HEK293T (cell line): ENCODE measurements around the gene SAMD11.

Experiments used
- ARNT ChIP-seq: fragments of 450-650 bp; IDR thresholded peaks from 2 replicates; pipeline ENCODE4 v1.6.1; 2017; ENCODE audit warnings: mild to moderate bottlenecking
- BHLHE40 ChIP-seq: fragments of 450-650 bp; IDR thresholded peaks from 2 replicates; pipeline ENCODE4 v1.6.1; 2016; ENCODE audit warnings: mild to moderate bottlenecking, moderate library complexity, borderline replicate concordance
- ELF4 ChIP-seq: fragments of 450-650 bp; IDR thresholded peaks from 2 replicates; pipeline ENCODE4 v1.6.1; 2017; ENCODE audit warnings: antibody characterized with exemption
- FOXM1 ChIP-seq: fragments of 450-650 bp; IDR thresholded peaks from 2 replicates; pipeline ENCODE4 v1.6.1; 2017; ENCODE audit warnings: mild to moderate bottlenecking, borderline replicate concordance
- SP1 ChIP-seq: fragments of 450-650 bp; IDR thresholded peaks from 2 replicates; pipeline ENCODE4 v1.6.1; 2017
- SUZ12 ChIP-seq: fragments of 450-650 bp; IDR thresholded peaks from 2 replicates; pipeline ENCODE4 v1.6.1; 2016; ENCODE audit warnings: mild to moderate bottlenecking
- ZNF384 ChIP-seq: fragments of 450-650 bp; IDR thresholded peaks from 2 replicates; pipeline ENCODE4 v1.6.1; 2016
- TF ChIP-seq, protein P1 (sequence below): fragments of 450-650 bp; IDR thresholded peaks from 2 replicates; pipeline ENCODE4 v1.6.1; 2016

DNA sequence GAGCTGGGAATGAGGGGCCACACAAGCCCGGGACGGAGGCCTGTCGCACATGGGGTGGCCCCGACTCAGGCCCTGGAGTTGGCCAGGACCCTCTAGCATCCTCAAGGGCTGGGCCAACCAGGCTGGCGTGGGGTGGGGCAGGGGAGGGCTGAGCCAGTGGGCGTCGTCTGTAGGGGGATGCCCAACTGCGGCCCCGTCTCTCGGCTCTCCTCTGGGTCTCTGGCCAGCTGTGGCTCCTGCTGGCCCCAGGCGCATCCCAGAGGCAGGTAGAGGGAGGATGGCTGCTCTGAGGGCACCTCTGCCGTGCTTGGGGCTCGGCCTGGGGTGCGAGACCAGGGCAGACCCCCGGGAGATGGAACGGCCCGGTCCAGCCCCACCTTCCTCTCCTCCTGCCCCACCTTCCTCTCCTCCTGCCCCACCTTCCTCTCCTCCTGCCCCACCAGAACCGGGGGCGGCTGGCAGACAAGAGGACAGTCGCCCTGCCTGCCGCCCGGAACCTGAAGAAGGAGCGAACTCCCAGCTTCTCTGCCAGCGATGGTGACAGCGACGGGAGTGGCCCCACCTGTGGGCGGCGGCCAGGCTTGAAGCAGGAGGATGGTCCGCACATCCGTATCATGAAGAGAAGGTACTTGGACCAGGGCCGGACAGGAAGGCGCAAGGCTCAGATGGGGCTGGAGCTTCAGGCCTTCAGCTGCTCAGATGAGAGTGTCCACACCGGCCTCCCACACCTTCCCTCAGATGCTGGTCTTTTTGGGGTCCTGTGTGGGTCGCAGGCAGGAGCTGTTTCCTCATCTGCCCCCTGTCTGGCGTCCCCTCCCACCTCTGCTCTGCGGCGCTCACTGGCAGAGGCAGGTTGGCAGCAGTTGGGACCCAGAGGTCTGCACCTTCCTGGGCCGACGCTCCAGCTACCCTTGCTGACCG, 6.2 kb downstream of the SAMD11 start:
- TF ChIP-seq FOXM1, result no peak
- TF ChIP-seq ELF4, result no peak
- TF ChIP-seq BHLHE40, result no peak
- no peak for TF ChIP-seq ARNT
- no peak for TF ChIP-seq SP1
- TF ChIP-seq, protein P1, sequence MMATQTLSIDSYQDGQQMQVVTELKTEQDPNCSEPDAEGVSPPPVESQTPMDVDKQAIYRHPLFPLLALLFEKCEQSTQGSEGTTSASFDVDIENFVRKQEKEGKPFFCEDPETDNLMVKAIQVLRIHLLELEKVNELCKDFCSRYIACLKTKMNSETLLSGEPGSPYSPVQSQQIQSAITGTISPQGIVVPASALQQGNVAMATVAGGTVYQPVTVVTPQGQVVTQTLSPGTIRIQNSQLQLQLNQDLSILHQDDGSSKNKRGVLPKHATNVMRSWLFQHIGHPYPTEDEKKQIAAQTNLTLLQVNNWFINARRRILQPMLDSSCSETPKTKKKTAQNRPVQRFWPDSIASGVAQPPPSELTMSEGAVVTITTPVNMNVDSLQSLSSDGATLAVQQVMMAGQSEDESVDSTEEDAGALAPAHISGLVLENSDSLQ, result no peak
- TF ChIP-seq SUZ12, result no peak
- no peak for TF ChIP-seq ZNF384
